Lung (tissue), 12 donors: ENCODE data around the gene VEZT. TPM values are rescaled to one million over a fixed set of nuclear protein-coding genes. Genes with fewer than 3 reads are reported as not detected.

Experiments
- ATAC-seq: fragments of 200-7000 bp; cut with Tn5 transposase; one replicate; pipeline ENCODE4 v1.9.1; 2020; ENCODE audit warnings: moderate number of reproducible peaks; ENCODE audit not compliant: insufficient read depth, low FRiP score
- DNase-seq, 3 donors: peaks; one replicate each; pipeline ENCODE4 v3.0.0-alpha.2; 2013 to 2017
- H3K27ac ChIP-seq, 2 donors: one replicate each; pipeline ENCODE4 v1.5.1; 2013; ENCODE audit warnings: mild to moderate bottlenecking in 2 of 2, moderate library complexity in 2 of 2, control low read depth in 1 of 2, inconsistent platforms in 1 of 2, low read depth in 1 of 2, low read length in 1 of 2
- H3K27me3 ChIP-seq, 3 donors: one replicate each; pipeline ENCODE4 v1.5.1; 2013; ENCODE audit warnings: low read length in 2 of 3; ENCODE audit not compliant: control insufficient read depth in 3 of 3, insufficient read depth in 3 of 3
- H3K36me3 ChIP-seq, 4 donors: one replicate each; pipeline ENCODE4 v1.5.1; 2013; ENCODE audit warnings: low read length in 4 of 4, mild to moderate bottlenecking in 1 of 4, moderate library complexity in 1 of 4; ENCODE audit not compliant: control insufficient read depth in 4 of 4, insufficient read depth in 4 of 4
- H3K4me1 ChIP-seq, 5 donors: one replicate each; pipeline ENCODE4 v1.5.1; 2013; ENCODE audit warnings: low read length in 5 of 5, mild to moderate bottlenecking in 2 of 5, moderate library complexity in 1 of 5; ENCODE audit not compliant: control insufficient read depth in 5 of 5, insufficient read depth in 5 of 5
- H3K4me3 ChIP-seq: one replicate; pipeline ENCODE4 v1.5.1; 2013; ENCODE audit warnings: mild to moderate bottlenecking, control low read depth, moderate library complexity
- H3K9ac ChIP-seq, 2 donors: one replicate each; pipeline ENCODE4 v1.5.1; 2013; ENCODE audit warnings: low read length in 2 of 2, control low read depth in 1 of 2; ENCODE audit not compliant: insufficient read depth in 1 of 2
- H3K9me3 ChIP-seq, 4 donors: one replicate each; pipeline ENCODE4 v1.5.1; 2013; ENCODE audit warnings: low read length in 3 of 4, mild to moderate bottlenecking in 1 of 4, moderate library complexity in 1 of 4; ENCODE audit not compliant: control insufficient read depth in 4 of 4, insufficient read depth in 3 of 4
- WGBS, 2 donors: extraction: QIAGEN DNeasy Blood & Tissue Kit; methylation state at CpG; one replicate each; pipeline ENCODE4 v1.1.7; 2013; 5-methylcytosine and 5-hydroxymethylcytosine counted together
- polyA plus RNA-seq, 2 donors: library from polyadenylated mRNA; stranded (reverse); fragments of 200-250 nt; gene quantifications; one replicate each; pipeline ENCODE4 v1.2.1, GENCODE V29; 2013
- total RNA-seq, 2 donors: library from RNA; depleted of rRNA in 1 of 2; stranded (reverse); fragments of >200 nt in 1 of 2; gene quantifications; one replicate each; pipeline ENCODE4 v1.2.1, GENCODE V29; 2014 to 2021
- TF ChIP-seq, protein P1 (sequence below): IDR thresholded peaks from 2 replicates; pipeline ENCODE4 v1.5.1; 2012; ENCODE audit warnings: mild to moderate bottlenecking; ENCODE audit errors: control extremely low read depth, extremely low read depth
- donor health status: control.
- donor health status: control.
- donor health status: Bipolar disorder and iron deficiency.
- donor health status: healthy.
- donor health status: DM: yes; HTN: yes; CAD: no.

Gene VEZT
- total and polyA plus RNA-seq, 4 donors, result 28.6 to 144 (median 47.3) TPM

DNA sequence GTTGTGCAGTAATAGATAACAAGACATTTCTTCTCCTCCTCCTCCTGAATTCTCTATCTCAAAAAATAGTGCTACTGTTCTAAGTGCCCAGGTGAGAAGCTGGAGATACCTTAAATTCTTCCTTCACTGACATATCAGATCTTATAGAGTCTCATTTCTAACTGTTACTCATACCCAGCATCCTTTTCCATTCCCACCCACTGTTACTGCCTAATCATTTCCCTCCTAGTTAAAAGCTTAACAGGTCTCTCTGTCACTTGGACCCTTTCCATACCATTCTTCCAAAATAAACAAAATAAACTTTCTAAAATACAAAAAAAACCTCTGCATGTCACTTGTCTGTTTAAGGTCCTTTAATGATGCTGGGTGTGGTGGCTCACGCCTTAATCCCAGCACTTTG, 124.4 kb downstream of the VEZT start:
- H3K27me3 ChIP-seq, result no peaks in the 10 kb centered on the region
- 96 to 97% methylated on average over 1 of the region's 1 CpG for WGBS, 2 donors
- H3K36me3 ChIP-seq, result no peaks in the 10 kb centered on the region
- DNase-seq, result no peak
- no peak overlapping the region for H3K27ac ChIP-seq
- H3K9ac ChIP-seq, result no peak overlapping the region
- H3K4me1 ChIP-seq, result no peaks in the 10 kb centered on the region
- no peak overlapping the region for H3K4me3 ChIP-seq
- TF ChIP-seq, protein P1, sequence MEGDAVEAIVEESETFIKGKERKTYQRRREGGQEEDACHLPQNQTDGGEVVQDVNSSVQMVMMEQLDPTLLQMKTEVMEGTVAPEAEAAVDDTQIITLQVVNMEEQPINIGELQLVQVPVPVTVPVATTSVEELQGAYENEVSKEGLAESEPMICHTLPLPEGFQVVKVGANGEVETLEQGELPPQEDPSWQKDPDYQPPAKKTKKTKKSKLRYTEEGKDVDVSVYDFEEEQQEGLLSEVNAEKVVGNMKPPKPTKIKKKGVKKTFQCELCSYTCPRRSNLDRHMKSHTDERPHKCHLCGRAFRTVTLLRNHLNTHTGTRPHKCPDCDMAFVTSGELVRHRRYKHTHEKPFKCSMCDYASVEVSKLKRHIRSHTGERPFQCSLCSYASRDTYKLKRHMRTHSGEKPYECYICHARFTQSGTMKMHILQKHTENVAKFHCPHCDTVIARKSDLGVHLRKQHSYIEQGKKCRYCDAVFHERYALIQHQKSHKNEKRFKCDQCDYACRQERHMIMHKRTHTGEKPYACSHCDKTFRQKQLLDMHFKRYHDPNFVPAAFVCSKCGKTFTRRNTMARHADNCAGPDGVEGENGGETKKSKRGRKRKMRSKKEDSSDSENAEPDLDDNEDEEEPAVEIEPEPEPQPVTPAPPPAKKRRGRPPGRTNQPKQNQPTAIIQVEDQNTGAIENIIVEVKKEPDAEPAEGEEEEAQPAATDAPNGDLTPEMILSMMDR, result no peak
- H3K9me3 ChIP-seq, result no peaks in the 10 kb centered on the region
- no peak for ATAC-seq

DNA sequence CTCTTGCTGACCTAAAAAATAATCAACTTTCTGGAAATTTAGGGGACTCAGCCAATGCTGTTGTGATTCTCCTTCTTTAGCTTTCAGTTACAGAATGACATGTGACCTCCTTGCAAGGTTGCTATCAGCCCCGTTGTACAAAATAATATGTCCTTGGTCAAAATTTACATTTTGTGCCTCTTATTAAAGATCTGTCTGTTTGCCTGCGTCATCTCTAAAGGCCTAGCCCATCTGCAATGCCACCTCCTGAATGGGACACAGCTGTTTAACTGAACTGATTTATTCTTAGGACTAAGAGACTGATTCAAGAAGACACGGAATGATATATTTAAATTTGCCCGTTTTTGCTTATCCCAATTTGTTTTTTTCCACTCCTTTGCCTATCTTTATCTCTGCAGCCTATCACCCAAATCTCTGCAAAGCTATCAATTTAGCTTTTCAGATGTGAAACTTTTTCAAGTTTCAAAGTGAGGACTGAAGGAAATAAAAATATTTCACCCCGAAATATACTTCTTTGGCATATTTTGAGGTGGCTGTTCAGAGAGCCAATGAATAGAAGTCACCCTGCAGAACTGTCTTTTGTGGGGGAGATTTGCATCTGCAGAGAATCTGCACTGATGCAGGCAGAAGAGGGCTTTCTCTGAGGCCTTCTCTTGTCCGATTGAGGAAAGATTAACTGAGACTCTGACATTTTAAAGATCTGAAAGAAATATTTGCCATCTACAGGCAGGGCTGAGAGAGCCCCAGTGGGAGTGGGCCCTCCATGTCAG, 126.0 kb downstream of the VEZT start:
- no peaks in the 10 kb centered on the region for H3K36me3 ChIP-seq
- DNase-seq, result no peak
- no peaks in the 10 kb centered on the region for H3K4me1 ChIP-seq
- no peaks in the 10 kb centered on the region for H3K27me3 ChIP-seq
- H3K27ac ChIP-seq, result no peak overlapping the region
- no peak for ATAC-seq
- no peak overlapping the region for H3K4me3 ChIP-seq
- H3K9me3 ChIP-seq, result no peaks in the 10 kb centered on the region
- no peak overlapping the region for H3K9ac ChIP-seq
- 86 to 88% methylated on average over 6 of the region's 6 CpGs for WGBS, 2 donors
- TF ChIP-seq, protein P1, result no peak

DNA sequence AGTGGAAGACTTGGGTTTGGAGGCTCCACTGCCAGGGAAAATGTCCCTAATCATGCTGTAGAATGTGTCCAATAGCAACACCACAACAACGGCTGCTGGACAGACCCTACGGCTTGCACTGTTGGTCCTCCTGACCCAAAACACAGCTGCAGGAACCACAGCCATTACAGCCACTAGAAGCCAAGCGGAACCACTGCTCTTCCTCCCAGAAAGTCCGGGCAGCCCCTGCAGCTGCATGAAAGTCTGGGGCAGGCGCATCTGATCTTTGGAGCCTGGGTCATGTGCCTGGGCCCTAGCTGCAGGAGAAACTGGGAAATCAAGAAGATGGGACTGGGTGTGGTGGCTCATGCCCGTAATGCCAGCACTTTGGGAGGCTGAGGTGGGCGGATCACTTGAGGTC, 131.7 kb downstream of the VEZT start:
- Histone ChIP-seq H3K9ac (no peak overlapping the region), H3K4me3 (no peak overlapping the region), H3K36me3 (no peaks in the 10 kb centered on the region), H3K9me3 (no peaks in the 10 kb centered on the region), H3K27ac (no peak overlapping the region), H3K27me3 (no peaks in the 10 kb centered on the region), H3K4me1 (no peaks in the 10 kb centered on the region)
- WGBS, 2 donors, result 93 to 94% methylated on average over 7 of the region's 7 CpGs
- ATAC-seq (no peak), DNase-seq (no peak)
- TF ChIP-seq, protein P1, result no peak

DNA sequence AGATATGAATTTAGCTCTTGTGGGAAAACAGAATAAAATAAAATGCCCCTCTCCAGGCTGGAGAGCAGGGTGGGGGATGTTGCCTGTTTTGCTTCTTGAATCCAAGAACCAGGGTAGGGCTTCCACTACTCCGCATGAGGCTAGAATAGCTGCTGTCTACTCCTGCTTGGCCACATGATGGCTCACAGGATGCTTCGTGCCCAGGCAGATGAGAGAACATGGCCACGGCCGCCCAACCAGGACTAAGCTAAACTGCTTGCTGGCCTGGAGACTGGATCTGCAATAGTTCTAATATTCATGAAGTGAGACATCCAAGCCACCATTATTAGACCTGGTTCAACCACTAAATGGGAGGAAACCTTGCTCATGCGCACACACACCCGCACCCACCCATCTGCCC, 134.1 kb downstream of the VEZT start:
- H3K4me1 ChIP-seq, result no peaks in the 10 kb centered on the region
- H3K9ac ChIP-seq, result no peak overlapping the region
- H3K36me3 ChIP-seq, result no peaks in the 10 kb centered on the region
- H3K4me3 ChIP-seq, result no peak overlapping the region
- H3K27ac ChIP-seq, result no peak overlapping the region
- ATAC-seq, result no peak
- H3K9me3 ChIP-seq, result no peaks in the 10 kb centered on the region
- DNase-seq, result no peak
- no peaks in the 10 kb centered on the region for H3K27me3 ChIP-seq
- 92 to 96% methylated on average over 6 of the region's 6 CpGs for WGBS, 2 donors
- TF ChIP-seq, protein P1, result no peak
